C4-2B (cell line): Measurements from ENCODE around the gene TTC16.
A peak's percentile ranks its signal among the peaks of the same experiment; 100 is the strongest.

Experiments
- H3K27ac ChIP-seq: fragments of 450-650 bp; 2 replicates; pipeline ENCODE4 v1.5.1; 2017
- CTCF ChIP-seq: fragments of 450-650 bp; conservative IDR thresholded peaks from 2 replicates; pipeline ENCODE4 v1.5.1; 2017; ENCODE audit warnings: mild to moderate bottlenecking
- ZFX ChIP-seq: fragments of 450-650 bp; IDR thresholded peaks from 2 replicates; pipeline ENCODE4 v1.6.1; 2017

TTC16 gene

GRCh38 chr9:127735530-127736185 lies 19.8 kb downstream of the TTC16 start:
- H3K27ac ChIP-seq, result peak overlapping the region; percentile 92; the same call in 1 of the 2 replicates
- TF ChIP-seq ZFX, result no peak
- TF ChIP-seq CTCF, result peak; percentile 39

- no peak overlapping the region for H3K27ac ChIP-seq
Observed at GRCh38 chr9:127738666-127739065, 22.8 kb downstream of the TTC16 start.

GRCh38 chr9:127739614-127740330 lies 23.9 kb downstream of the TTC16 start:
- peak overlapping the region; percentile 27; the same call in 1 of the 2 replicates for H3K27ac ChIP-seq
- no peak for TF ChIP-seq ZFX
- TF ChIP-seq CTCF, result no peak

More at GRCh38 chr9:127738666-127739065, 22.8 kb downstream of the TTC16 start:
- TF ChIP-seq CTCF, result no peak
- no peak for TF ChIP-seq ZFX

- H3K27ac ChIP-seq, result no peak overlapping the region
- TF ChIP-seq ZFX (no peak), CTCF (no peak)
Observed at GRCh38 chr9:127741831-127742434, 26.1 kb downstream of the TTC16 start.

- TF ChIP-seq ZFX (no peak), CTCF (no peak)
- no peak overlapping the region for H3K27ac ChIP-seq
Observed at GRCh38 chr9:127742435-127743088, 26.7 kb downstream of the TTC16 start.

- TF ChIP-seq CTCF (no peak), ZFX (no peak)
- no peak overlapping the region for H3K27ac ChIP-seq
Observed at GRCh38 chr9:127744398-127745110, 28.7 kb downstream of the TTC16 start.
